ENCODE results near the gene SERPINA4. TPM values are rescaled to one million over a fixed set of nuclear protein-coding genes. Genes with fewer than 3 reads are reported as not detected.

The SERPINA4 gene
- total RNA-seq, 2 donors from 2014 or later = not detected

GRCh38 chr14:94582851-94583250, 21.6 kb downstream of the SERPINA4 start:
- no peak for TF ChIP-seq CTCF (conservative IDR thresholded peaks at IDR 0.05)
- Mint-ChIP-seq H3K27ac (no peak overlapping the region), H3K36me3 (ENCODE audit: low read depth) (peaks cover 3% of the 10 kb centered on the region), H3K4me1 (peaks cover 7% of the 10 kb centered on the region), H3K27me3 (ENCODE audit: insufficient read depth) (peaks cover 11% of the 10 kb centered on the region), H3K9me3 (peaks cover 5% of the 10 kb centered on the region), H3K4me3 (no peak overlapping the region)
- WGBS, 2 experiments (ENCODE audit: insufficient coverage in 1 of 2, insufficient read length in 1 of 2) = 90 to 100% methylated on average over 1 to 3 of the region's 3 CpGs
- H3K27me3 ChIP-seq (ENCODE audit: control insufficient read depth, insufficient read depth, low read length, poor library complexity, severe bottlenecking) = peaks cover 10% of the 10 kb centered on the region
- H3K4me1 ChIP-seq (ENCODE audit: control insufficient read depth, insufficient read depth, low read length) = peaks cover 9% of the 10 kb centered on the region
- DNase-seq = no peak
- no peaks in the 10 kb centered on the region for H3K36me3 ChIP-seq (ENCODE audit: control insufficient read depth, insufficient read depth, low read length)
- no peak overlapping the region for H3K9ac ChIP-seq (ENCODE audit: extremely low read depth, low read length, poor library complexity, severe bottlenecking)
- no peak overlapping the region for H3K4me3 ChIP-seq (ENCODE audit: low read length)
- H3K27ac ChIP-seq (ENCODE audit: low read depth, low read length) = no peak overlapping the region
- H3K9me3 ChIP-seq (ENCODE audit: control insufficient read depth, low read length) = peaks cover 18% of the 10 kb centered on the region

- Histone ChIP-seq H3K36me3 (ENCODE audit: control insufficient read depth, insufficient read depth, low read length) (no peaks in the 10 kb centered on the region), H3K9me3 (ENCODE audit: control insufficient read depth, low read length) (peaks cover 18% of the 10 kb centered on the region), H3K9ac (ENCODE audit: extremely low read depth, low read length, poor library complexity, severe bottlenecking) (no peak overlapping the region), H3K4me3 (ENCODE audit: low read length) (no peak overlapping the region), H3K4me1 (ENCODE audit: control insufficient read depth, insufficient read depth, low read length) (peaks cover 9% of the 10 kb centered on the region), H3K27ac (ENCODE audit: low read depth, low read length) (no peak overlapping the region), H3K27me3 (ENCODE audit: control insufficient read depth, insufficient read depth, low read length, poor library complexity, severe bottlenecking) (peaks cover 4% of the 10 kb centered on the region)
- H3K27me3 Mint-ChIP-seq (ENCODE audit: insufficient read depth) = peaks cover 10% of the 10 kb centered on the region
- peaks cover 10% of the 10 kb centered on the region for H3K4me1 Mint-ChIP-seq
- H3K9me3 Mint-ChIP-seq = peaks cover 5% of the 10 kb centered on the region
- TF ChIP-seq CTCF (conservative IDR thresholded peaks at IDR 0.05) = no peak
- H3K36me3 Mint-ChIP-seq (ENCODE audit: low read depth) = peaks cover 3% of the 10 kb centered on the region
- H3K4me3 Mint-ChIP-seq = no peak overlapping the region
- no peak overlapping the region for H3K27ac Mint-ChIP-seq
- no peak for DNase-seq
- 92% methylated on average over 4 of the region's 4 CpGs; no CpG with 5 or more reads in 1 of the 2 experiments for WGBS, 2 experiments (ENCODE audit: insufficient coverage in 1 of 2, insufficient read length in 1 of 2)
Measured at GRCh38 chr14:94583557-94583956, 22.3 kb downstream of the SERPINA4 start.

- WGBS, 2 experiments (ENCODE audit: insufficient coverage in 1 of 2, insufficient read length in 1 of 2) = 73 to 74% methylated on average over 4 to 5 of the region's 5 CpGs
- TF ChIP-seq CTCF (conservative IDR thresholded peaks at IDR 0.05) = no peak
- H3K27me3 ChIP-seq (ENCODE audit: control insufficient read depth, insufficient read depth, low read length, poor library complexity, severe bottlenecking) = peaks cover 4% of the 10 kb centered on the region
- Mint-ChIP-seq H3K27ac (no peak overlapping the region), H3K27me3 (ENCODE audit: insufficient read depth) (peaks cover 9% of the 10 kb centered on the region), H3K9me3 (peaks cover 5% of the 10 kb centered on the region), H3K4me3 (no peak overlapping the region), H3K36me3 (ENCODE audit: low read depth) (peaks cover 3% of the 10 kb centered on the region), H3K4me1 (peaks cover 11% of the 10 kb centered on the region)
- H3K4me1 ChIP-seq (ENCODE audit: control insufficient read depth, insufficient read depth, low read length) = peaks cover 9% of the 10 kb centered on the region
- H3K36me3 ChIP-seq (ENCODE audit: control insufficient read depth, insufficient read depth, low read length) = no peaks in the 10 kb centered on the region
- H3K9ac ChIP-seq (ENCODE audit: extremely low read depth, low read length, poor library complexity, severe bottlenecking) = no peak overlapping the region
- H3K27ac ChIP-seq (ENCODE audit: low read depth, low read length) = no peak overlapping the region
- H3K4me3 ChIP-seq (ENCODE audit: low read length) = no peak overlapping the region
- H3K9me3 ChIP-seq (ENCODE audit: control insufficient read depth, low read length) = peaks cover 14% of the 10 kb centered on the region
- peak; percentile 50 for DNase-seq
Measured at GRCh38 chr14:94584591-94585280, 23.5 kb downstream of the SERPINA4 start.

Data from endodermal cell (in vitro differentiated cells).